Measurements from ENCODE around the gene LRMDA.
"Not testable (repeated sequence)": the region's sequence is repeated elsewhere in the genome, so short reads cannot be mapped to it uniquely, and the experiment has no call there.

Gene LRMDA

GRCh38 chr10:76554478-76554877 lies 1123.1 kb downstream of the LRMDA start:
- no peak for DNase-seq

- DNase-seq = no peak
Measured at GRCh38 chr10:76555067-76555670, 1123.7 kb downstream of the LRMDA start.

- DNase-seq = no peak
Measured at GRCh38 chr10:76557366-76557765, 1125.9 kb downstream of the LRMDA start.

- DNase-seq = no peak
Measured at GRCh38 chr10:76558586-76558985, 1127.2 kb downstream of the LRMDA start.

GRCh38 chr10:76558996-76559891 lies 1127.8 kb downstream of the LRMDA start:
- no peak for DNase-seq

GRCh38 chr10:76559892-76560220 lies 1128.4 kb downstream of the LRMDA start:
- DNase-seq = no peak

GRCh38 chr10:76560338-76560737 lies 1128.9 kb downstream of the LRMDA start:
- no peak for DNase-seq

- no peak for DNase-seq
Measured at GRCh38 chr10:76563286-76563685, 1131.9 kb downstream of the LRMDA start.

GRCh38 chr10:76572021-76572420 lies 1140.6 kb downstream of the LRMDA start:
- no peak for DNase-seq

GRCh38 chr10:76576276-76576962 lies 1145.0 kb downstream of the LRMDA start:
- no peak for DNase-seq

- DNase-seq = no peak
Measured at GRCh38 chr10:76577455-76577854, 1146.0 kb downstream of the LRMDA start.

GRCh38 chr10:76581506-76582256 lies 1150.3 kb downstream of the LRMDA start:
- no peak for DNase-seq

GRCh38 chr10:76582531-76582930 lies 1151.1 kb downstream of the LRMDA start:
- DNase-seq = no peak

- no peak for DNase-seq
Measured at GRCh38 chr10:76583711-76584161, 1152.3 kb downstream of the LRMDA start.

GRCh38 chr10:76584466-76584865 lies 1153.0 kb downstream of the LRMDA start:
- not testable (repeated sequence) for DNase-seq

Measured in DMS79 (cell line).